DMS 273 (cell line): ENCODE measurements around the gene LHX6.
A peak's percentile ranks its signal among the peaks of the same experiment; 100 is the strongest.

Experiments used
- DNase-seq: peaks from one replicate; lab custom pipeline; 2025; ENCODE audit not compliant: unreplicated experiment; lab: John Stamatoyannopoulos, UW

The LHX6 gene

DNA sequence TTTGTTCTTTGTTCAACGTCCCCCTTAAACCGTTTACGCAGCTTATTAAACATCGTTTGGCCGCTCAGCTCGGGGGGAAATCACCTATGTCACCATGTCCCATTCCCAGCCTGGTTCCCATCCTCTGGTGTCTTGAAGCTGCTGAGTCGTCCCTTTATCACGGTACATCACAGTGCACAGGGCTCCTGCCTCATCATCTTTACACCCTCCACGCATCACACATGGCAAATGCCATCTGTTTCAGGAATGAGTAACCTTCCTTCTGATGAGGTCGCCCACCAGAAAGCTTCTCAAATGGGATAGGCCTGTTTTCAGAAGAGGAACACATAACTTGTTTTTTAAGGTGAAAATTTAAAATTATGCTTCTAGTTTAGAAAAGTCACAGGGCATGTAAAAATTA lies 7.9 kb upstream of the LHX6 start:
- peak; percentile 64 for DNase-seq

DNA sequence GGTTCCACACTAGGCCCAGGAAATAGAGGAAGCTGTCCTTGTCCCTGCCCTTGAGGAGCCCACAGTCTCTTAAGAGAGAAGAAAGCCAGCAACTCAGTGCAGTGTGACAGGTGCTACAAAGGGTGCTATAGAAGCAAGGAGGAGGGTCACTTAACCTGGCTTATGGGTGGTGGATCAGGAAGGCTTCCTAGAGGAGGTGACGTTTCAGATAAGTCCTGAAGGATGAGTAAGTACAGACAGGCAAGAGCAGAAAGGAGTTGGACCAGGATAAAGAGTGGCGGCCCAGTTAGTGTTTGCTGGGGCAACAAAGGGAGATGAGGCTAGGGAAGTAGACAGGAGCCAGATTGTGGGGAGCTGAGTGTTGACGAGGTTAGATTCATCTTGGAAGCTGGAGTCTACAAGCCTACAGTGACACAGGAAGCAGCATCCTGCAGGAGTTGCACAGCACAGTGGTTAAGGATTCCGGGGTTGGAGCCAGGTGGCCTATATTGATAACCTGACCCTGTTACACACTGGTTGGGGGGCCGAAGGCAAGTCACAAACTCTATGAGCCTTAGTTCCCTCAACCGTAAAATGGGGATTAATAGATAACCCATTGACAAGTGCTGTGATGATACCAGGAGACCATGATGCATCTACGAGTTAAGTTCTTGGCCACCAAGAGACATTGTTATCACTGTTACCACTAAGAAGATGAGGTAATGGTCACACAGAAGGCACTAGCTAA lies 5.4 kb upstream of the LHX6 start:
- no peak for DNase-seq

DNA sequence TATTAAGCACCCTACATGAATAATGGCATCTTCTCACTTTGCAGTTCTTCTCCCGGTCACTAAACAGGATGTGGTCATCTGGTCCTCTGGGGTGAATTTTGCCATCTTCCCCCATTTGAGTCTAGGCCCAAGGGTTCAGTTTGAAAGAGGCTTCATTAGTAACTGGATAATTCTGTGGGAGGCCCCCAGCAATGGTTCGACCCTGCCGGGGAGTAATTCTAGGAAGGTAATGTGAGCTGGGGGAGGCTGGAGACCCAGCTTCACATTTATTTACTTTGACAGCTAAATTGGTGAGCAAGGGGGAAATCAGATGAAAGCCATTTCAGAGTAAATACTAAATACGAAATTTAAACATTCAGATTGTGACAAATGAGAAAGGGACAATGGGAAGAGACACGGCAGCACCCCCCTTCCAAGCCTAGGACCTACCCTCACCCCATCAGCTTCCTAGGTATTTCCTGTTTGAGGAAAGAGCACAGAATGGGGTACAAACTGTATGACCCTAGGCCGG lies 4.1 kb upstream of the LHX6 start:
- no peak for DNase-seq

DNA sequence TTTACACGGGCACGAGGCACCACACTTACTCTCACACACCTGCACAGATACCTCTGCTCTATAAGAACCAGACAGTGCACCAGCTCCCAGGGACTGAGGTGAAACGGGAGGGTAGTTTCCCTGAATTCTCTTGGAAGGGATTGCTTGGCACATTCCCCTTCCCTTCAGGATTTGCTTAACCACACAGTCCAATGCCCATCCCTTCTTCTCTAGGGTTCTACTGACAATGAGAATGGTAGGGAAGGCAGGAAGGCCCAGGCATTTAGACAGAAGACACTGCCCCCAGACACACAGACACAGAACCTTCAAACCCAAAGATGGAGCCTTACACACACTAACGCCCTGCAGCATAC lies 704 bp upstream of the LHX6 start:
- no peak for DNase-seq

DNA sequence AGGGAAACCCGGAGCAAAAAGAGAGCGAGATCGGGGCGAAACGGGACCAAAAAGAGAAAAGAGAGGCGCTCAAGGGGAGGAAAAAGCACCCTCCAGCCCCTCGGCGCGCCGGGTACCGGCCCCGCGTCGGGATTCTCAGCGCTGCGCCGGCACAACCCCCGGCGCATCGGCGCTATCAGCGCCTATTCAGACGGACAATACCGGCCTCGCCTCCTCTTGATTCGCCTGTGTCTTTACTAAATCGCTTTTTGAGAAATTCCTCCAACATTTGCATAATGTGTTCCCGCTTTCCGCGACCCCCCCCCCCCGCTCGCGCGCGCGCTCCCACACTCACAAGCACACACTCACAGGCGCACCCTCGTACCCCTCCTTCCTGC lies 578 bp downstream of the LHX6 start:
- peak; percentile 52 for DNase-seq

DNA sequence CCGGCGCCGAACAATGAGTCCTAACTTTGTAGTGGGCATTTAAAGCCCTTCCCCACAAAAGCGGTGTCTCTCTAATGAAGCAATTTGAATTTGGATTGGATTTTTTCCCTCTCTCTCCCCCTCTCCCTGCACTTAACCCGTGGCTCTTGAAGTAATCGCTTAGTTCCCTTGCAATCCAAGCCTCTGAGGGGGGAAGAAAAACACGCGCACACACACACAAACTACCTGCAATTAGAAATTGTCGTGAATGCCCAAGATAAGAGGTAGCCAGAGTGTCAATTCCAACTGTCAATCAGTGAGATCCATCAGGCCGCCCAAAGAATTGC lies 1.2 kb downstream of the LHX6 start:
- peak; percentile 58 for DNase-seq

DNA sequence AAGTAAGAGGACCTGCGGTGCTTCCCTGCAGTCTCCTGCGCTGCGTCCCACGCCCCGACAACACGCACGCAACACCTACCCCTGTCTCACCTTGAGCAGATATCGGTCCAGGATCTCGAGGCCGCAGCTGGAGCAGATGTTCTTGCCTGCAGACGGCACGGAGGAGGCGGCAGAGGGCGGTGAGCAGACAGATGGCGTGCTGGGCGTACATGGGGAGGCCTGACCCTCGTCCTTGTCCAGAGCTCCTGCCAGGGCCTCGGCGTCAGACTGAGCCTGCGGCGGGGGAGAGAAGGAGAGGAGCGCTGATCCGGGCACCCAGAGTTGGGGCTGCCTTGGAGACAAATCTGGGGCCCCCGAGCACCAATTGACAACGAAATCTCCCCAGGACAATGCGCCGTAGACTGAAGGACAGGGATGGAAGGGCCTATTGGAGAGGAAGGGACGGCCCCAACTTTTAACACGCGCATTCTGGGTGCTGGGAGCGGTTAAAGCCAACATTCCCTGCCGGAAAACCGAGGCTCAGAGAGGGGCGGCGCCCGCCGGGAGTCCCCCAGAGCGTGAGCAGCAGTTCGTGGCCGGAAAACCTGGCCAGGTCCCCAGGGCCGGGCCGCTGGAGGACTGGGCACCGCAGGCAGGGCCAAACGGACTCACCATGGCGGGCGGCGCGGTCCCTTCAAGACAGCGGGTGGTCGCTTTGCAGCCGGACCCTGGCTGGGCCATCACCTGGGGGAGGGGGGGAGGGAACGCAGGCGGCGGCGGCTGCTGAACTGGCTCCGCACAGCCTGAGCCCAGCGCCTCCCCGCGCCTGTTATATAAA lies 1.8 kb downstream of the LHX6 start:
- peak; percentile 38 for DNase-seq

DNA sequence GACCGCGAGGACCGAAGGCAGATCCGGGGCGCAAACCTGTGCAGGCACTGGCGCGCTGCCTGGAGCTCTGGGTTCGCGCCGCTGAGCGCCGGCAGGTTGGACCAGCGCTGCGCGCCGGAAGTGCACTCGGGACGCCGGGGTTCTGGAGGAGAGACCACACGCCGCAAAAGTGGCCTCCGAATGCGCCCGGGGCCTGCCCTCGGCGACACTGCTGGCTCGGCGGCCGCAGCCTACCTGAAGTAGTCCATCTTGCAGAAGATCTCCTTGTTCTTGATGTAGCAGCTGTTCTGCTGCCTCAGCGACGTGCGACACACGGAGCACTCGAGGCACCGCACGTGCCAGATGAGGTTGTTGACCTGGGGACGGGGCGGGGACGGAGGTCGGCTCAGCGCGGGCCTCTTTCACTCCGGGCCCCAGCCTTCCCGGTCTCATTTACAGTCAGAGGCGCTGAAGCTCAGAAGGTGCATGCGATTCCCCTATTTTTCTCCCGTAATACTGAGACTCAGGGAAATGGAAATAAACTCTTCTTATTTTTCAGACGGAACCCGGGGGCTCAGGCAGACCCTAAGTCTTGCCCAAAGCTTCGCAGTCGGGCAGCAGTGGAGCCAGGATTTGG lies 2.5 kb downstream of the LHX6 start:
- DNase-seq = peak; percentile 36

DNA sequence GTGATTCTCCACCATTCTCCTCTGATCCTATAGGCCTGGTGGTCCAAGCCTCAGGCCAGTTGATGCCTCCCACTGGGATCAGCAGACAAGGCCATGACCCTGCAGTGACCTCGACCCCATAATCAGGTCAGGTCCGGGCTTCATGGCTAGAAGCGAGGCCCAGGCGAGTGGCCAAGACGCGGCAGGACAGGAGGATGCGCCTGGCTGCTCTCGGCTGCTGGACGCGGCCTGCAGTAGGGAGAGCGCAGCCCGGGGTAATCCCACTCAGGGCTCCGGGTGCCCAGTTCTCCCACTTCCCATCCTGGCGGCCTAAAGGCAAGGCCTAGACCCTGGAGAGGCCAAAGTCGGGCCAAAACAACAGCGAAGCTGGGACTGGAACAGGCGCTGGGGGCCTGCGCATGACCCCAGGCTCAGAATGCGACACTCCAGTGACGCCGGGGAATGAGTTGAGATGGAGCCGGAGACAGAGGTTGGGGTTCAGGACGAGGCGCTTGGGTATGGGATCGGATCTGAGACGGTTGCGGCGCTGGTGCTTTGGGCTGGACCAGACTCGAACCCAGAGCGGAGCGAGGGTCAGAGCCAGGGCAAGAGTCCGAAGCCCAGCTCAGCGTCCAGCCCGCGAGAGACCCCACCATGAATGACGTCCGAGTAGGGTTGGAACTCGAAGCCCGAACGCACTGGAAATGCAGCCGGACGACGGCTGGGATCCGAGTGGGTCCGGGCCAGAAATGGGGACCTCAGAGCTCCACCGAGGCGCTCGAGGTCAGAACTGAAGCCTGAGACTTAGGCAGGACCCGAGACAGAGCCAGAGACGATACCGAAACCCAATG lies 3.2 kb downstream of the LHX6 start:
- DNase-seq = no peak

DNA sequence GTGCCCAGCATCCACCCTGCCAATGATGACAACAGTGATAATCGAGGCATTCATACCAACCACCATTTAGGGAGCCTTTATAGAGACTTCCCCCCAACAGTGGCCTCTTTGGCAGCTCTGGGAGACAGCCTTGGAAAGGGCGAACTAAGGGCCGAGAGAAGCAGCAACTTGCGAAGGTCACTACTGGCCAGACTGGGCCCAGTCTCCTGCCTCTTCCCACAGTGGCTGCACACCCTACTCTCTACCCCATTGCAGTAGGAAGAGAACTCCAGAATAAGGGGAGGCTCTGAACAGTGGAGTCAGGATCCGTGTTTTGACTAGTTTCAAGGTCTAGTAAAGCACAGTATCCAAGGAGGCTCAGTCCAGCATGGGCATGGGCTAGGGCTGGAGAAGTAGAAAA lies 5.3 kb downstream of the LHX6 start:
- no peak for DNase-seq

DNA sequence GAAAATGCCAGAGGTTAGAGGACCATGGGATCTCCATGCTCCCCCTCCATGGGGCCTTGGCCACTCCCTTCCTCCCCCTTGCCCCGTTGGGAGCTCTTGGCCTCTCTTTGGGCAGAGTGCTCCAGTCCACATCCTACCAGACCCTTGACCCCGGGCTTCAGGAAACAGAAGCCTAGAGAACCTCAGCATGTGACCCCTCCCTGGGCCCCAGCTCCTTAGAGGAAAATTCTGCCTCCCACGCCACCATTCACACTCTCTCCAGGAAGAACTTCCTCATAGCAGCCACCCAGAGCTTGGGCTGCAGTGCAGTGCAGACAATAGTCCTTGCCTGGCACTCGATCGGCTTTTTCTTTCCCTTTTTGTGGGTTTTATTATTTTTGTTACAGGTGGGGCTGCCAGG lies 6.0 kb downstream of the LHX6 start:
- DNase-seq = no peak

DNA sequence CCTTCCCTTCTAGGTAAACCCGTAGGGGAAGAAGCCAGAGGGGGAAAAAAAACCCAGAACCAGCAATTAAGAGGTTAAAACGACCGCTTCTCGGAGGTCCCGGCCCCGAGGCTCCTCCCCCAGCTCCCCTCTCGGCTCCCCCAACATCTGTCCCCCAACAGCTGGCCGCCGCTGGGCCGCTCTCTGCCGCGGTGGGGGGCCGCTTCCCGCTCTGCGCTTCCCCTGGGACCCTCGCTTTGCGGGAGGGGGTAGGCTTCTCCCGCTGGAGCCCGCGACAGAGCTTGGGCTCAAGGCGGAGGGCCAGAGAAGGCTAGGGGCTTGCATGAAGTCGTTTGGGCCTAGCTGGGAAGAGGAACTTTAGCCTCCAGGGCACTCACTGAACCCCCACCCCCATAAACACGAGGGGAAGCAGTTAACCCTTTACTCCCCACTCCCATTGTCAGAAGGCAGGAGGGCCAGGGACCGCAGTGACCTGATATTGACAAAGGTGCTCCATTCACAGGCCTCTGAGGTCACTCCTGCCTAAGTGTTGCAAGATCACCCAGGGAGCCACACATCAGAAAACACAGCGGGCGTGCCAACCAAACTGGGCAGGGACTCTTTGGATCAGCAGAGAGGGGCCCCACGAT lies 7.5 kb downstream of the LHX6 start:
- peak; percentile 51 for DNase-seq

DNA sequence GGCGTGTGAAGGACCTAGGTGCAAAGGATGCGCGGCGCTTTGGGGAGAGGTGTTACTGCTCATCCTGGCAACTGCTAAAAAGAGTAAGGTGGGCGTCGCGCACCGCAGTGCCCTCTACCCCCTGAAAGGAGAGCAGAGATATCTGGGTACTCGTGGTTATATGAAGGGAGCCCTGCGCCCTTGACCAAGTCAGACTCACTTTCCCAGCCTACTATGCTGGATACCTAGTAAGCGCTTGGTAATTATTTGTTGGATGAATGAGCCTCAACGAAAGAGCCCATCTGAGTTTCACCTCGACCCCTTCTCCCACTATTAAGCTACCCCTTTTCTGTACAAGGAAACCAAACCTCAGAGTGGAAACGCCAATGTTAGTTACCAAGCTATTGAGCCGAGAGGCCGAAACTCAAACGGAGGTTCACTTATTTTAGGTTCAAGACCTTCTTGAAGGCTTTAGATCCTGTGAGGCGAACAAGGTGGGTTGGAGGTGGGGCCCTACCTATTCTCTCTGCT lies 8.0 kb downstream of the LHX6 start:
- no peak for DNase-seq

DNA sequence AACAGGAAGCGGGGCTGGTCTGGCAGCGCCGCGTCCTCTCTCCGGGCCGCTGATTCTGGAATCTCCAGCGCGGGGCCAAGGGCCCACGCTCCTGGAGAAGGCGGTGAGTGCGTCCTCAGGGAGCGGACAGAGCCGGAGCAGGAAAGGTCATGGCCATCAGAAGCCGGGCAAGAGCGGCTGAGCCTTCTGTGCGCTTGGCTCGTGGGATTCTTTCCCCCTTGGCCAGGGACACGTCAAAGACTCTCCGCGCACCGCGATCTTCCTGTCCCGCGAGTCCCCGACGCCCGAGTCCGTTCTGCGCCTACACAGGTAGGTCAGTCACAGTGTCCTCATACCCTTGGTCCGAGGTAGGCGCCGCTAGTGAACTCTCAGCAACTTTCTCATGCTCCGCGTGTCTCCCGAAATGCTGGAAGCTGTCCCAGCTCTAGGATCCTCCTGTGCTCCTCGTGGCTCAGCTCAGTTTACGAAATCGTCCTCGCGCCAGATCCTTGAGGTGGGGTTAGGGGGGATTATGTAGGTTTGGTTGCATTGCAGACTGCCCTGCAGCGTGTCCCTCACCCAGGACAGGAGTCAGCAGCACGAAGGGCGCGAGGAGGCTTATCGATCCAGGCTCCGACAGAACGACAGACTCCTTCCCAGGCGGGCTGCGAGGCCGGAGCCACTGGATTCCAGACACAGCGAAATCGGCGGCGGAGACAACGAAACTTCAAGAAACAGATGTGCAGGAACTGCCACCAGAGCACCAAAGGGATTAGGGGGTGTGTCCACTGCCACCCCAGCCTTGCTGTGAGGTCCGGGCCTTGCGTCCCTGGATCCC lies 8.7 kb downstream of the LHX6 start:
- DNase-seq = peak; percentile 45

DNA sequence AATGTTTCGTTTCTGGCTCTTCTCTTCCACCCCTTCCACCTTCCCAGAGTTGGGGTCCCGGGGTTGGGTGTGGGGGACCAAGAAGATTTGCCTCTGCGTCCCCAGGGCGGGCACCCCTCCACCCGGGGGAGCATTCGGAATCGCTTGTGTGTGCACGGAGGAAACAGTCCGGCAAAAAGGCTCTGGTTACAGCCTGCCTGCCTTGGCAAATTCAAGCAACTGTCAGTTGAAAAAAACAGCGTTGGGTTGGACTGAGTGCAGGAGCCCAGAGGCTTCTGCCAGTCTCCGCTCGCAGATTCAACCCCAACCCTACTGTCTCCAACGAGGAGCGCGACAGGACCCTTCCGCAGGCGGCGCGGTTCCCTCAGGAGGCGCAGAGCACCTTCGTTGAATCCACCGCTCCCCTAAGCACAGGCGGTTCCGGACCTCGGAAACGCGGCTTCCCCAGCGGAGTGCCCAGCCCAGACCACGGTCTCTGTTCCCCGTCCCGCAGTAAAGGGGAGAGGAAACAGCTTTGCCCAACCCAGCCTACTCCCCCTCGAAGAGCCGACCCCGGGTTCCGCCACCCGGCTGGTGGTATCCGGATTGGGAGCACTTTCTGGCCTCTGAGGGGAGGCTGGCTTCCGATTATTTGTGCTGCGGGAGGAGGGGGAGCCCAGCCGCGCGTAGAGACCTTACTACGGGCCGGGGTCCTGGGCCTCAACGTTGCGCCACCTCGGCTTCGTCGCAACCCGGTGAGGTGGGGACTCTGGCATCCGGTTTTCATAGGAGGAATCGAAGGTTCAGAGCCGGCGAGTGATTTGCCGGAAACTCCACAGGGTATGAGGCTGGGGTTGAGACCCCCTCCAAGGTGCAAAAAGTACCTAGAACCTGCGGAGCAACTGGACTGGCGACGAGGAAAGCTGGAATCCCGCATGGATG lies 9.6 kb downstream of the LHX6 start:
- peak; percentile 45 for DNase-seq

DNA sequence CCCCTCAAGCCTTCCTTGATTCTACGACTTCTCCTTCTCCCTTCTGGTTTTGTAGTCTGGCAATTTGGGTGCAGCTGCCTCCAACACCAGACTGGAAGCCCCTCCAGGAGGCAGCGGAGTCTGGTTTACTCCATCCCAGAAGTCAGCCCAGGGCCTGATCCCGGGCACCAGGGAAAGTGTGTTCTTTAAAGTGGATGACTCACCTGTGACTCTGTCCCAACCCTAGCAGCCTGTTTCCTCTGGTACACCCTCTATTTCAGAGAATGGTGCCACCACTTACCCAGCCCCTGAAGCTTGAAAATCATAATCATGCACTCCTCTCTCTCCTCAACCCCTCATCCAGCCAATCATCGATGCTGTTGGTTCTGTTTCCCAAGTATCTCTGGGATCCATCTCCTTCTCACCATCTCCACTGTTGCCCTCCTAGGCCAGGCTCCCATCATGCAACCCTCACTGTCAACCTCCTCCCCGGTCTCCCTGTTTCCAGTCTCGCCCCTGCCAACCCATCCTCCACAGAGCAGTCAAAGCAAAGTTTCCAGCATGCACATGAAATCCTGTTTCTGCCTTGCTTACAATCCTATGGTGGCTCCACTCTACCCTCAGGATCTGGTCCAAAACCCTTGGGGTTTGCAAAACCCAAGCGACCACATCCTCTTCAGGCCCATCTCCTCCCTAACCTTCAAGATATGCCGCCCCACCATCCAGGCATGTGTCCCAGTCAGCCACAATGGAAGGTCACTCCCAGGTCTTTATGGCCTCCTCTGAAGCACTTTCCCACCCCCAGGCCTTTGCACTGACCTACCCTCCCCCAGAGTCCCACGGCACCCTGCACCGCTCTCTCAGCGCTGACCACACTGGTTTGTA lies 10.5 kb downstream of the LHX6 start:
- no peak for DNase-seq

DNA sequence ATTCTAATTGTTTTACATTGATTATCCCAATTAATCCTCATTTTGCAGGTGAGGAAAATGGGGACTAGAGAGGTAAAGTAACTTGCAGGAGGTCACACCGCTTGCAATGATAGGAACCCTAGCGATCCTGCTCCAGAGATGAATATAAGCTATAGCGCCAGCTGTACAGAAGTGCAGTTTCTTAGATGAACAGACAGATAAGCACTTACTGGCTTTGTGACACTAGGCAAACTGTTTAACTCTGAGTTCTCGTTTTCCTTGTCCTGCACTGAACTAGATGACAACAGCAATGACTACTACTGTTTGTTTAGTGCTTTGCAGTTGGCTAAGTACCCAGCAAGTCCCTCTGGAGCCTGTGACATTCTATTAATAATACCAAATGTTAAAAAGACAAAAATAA lies 11.1 kb downstream of the LHX6 start:
- peak; percentile 22 for DNase-seq
